HEK293 (cell line): ENCODE measurements around the gene RAB44.

Experiments
- CTCF ChIA-PET: fragments of 350-600 bp; formaldehyde crosslinking; extraction: SDS; loops from one replicate; lab custom pipeline; 2021; ENCODE audit warnings: antibody characterized with exemption; lab: Yijun Ruan, JAX
- POLR2A ChIA-PET: fragments of 300-600 bp; formaldehyde crosslinking; extraction: SDS; loops from one replicate; lab custom pipeline; 2020; ENCODE audit warnings: antibody characterized with exemption, inconsistent platforms; lab: Yijun Ruan, JAX
- H3K27ac ChIP-seq: fragments of 200-500 bp; sonication (Bioruptor generic); 2 replicates; pipeline ENCODE4 v1.5.1; 2014; ENCODE audit warnings: low read depth, low read length, control low read depth, inconsistent platforms; ENCODE audit errors: extremely low read depth
- H3K36me3 ChIP-seq, 2 experiments: fragments of 200-500 bp in 1 of 2; sonication (Bioruptor generic) in 1 of 2; 1 replicate in 1 of 2; 2 replicates in 1 of 2; pipeline ENCODE4 v1.5.1; 2014 to 2017; ENCODE audit warnings: inconsistent platforms in 2 of 2, low read length in 2 of 2; ENCODE audit not compliant: control insufficient read depth in 2 of 2, insufficient read depth in 1 of 2
- H3K4me1 ChIP-seq: fragments of 200-500 bp; sonication (Bioruptor generic); 2 replicates; pipeline ENCODE4 v1.5.1; 2014; ENCODE audit warnings: mild to moderate bottlenecking, low read length, inconsistent platforms; ENCODE audit not compliant: control insufficient read depth, insufficient read depth
- H3K4me3 ChIP-seq: 2 replicates; pipeline ENCODE4 v1.5.1; 2011; ENCODE audit warnings: low read depth, mild to moderate bottlenecking, control low read depth, low read length, moderate library complexity
- H3K9me3 ChIP-seq: fragments of 200-500 bp; sonication (Bioruptor generic); 2 replicates; pipeline ENCODE4 v1.5.1; 2014; ENCODE audit warnings: low read depth, low read length, inconsistent platforms; ENCODE audit not compliant: control insufficient read depth, insufficient read depth
- EGR2 ChIP-seq: fragments of 450-650 bp; formaldehyde crosslinking; IDR thresholded peaks from 2 replicates; pipeline ENCODE4 v1.5.1; 2016; ENCODE audit warnings: low read depth, missing biosample characterization, missing genetic modification characterization
- HOXA7 ChIP-seq: sonication (generic); formaldehyde crosslinking; IDR thresholded peaks from 2 replicates; pipeline ENCODE4 v1.8.1; 2022; ENCODE audit warnings: missing genetic modification reagents, borderline replicate concordance
- HOXC10 ChIP-seq: sonication (generic); formaldehyde crosslinking; IDR thresholded peaks from 2 replicates; pipeline ENCODE4 v1.8.1; 2023; ENCODE audit warnings: mild to moderate bottlenecking, missing genetic modification reagents
- SCRT2 ChIP-seq: fragments of 450-650 bp; formaldehyde crosslinking; IDR thresholded peaks from 2 replicates; pipeline ENCODE4 v1.5.1; 2016; ENCODE audit warnings: missing biosample characterization, missing genetic modification characterization
- SP7 ChIP-seq: fragments of 450-650 bp; formaldehyde crosslinking; IDR thresholded peaks from 2 replicates; pipeline ENCODE4 v1.5.1; 2016; ENCODE audit warnings: missing biosample characterization, missing genetic modification characterization
- ZBTB17 ChIP-seq: fragments of 450-650 bp; formaldehyde crosslinking; IDR thresholded peaks from 2 replicates; pipeline ENCODE4 v1.5.1; 2016; ENCODE audit warnings: missing biosample characterization, missing genetic modification characterization
- ZNF132 ChIP-seq: fragments of 450-650 bp; formaldehyde crosslinking; IDR thresholded peaks from 2 replicates; pipeline ENCODE4 v1.5.1; 2017; ENCODE audit warnings: missing biosample characterization, missing genetic modification characterization, borderline replicate concordance
- ZNF155 ChIP-seq: fragments of 450-650 bp; formaldehyde crosslinking; IDR thresholded peaks from 2 replicates; pipeline ENCODE4 v1.5.1; 2016; ENCODE audit warnings: missing biosample characterization, missing genetic modification characterization
- ZNF2 ChIP-seq: fragments of 450-650 bp; formaldehyde crosslinking; IDR thresholded peaks from 2 replicates; pipeline ENCODE4 v1.5.1; 2016; ENCODE audit warnings: missing biosample characterization, missing genetic modification characterization
- ZNF302 ChIP-seq: fragments of 450-650 bp; formaldehyde crosslinking; IDR thresholded peaks from 2 replicates; pipeline ENCODE4 v1.5.1; 2016; ENCODE audit warnings: missing biosample characterization, missing genetic modification characterization, low read depth
- ZNF426 ChIP-seq: fragments of 450-650 bp; formaldehyde crosslinking; IDR thresholded peaks from 2 replicates; pipeline ENCODE4 v1.5.1; 2017; ENCODE audit warnings: missing biosample characterization, missing genetic modification characterization, mild to moderate bottlenecking, inconsistent platforms, moderate library complexity
- ZNF561 ChIP-seq: fragments of 450-650 bp; IDR thresholded peaks from 2 replicates; pipeline ENCODE4 v1.5.1; 2018; ENCODE audit warnings: missing biosample characterization, missing genetic modification characterization, borderline replicate concordance
- ZNF629 ChIP-seq: fragments of 450-650 bp; formaldehyde crosslinking; IDR thresholded peaks from 2 replicates; pipeline ENCODE4 v1.5.1; 2017; ENCODE audit warnings: missing biosample characterization, missing genetic modification characterization
- ZNF654 ChIP-seq: fragments of 450-650 bp; formaldehyde crosslinking; IDR thresholded peaks from 2 replicates; pipeline ENCODE4 v1.5.1; 2016; ENCODE audit warnings: low read depth, missing biosample characterization, missing genetic modification characterization
- ZNF660 ChIP-seq: fragments of 450-650 bp; IDR thresholded peaks from 2 replicates; pipeline ENCODE4 v1.5.1; 2018; ENCODE audit warnings: missing biosample characterization, mild to moderate bottlenecking, missing genetic modification characterization
- ZNF777 ChIP-seq: fragments of 450-650 bp; formaldehyde crosslinking; IDR thresholded peaks from 2 replicates; pipeline ENCODE4 v1.5.1; 2017; ENCODE audit warnings: missing biosample characterization, missing genetic modification characterization, borderline replicate concordance
- ZNF791 ChIP-seq: fragments of 450-650 bp; formaldehyde crosslinking; IDR thresholded peaks from 2 replicates; pipeline ENCODE4 v1.5.1; 2016; ENCODE audit warnings: missing biosample characterization, missing genetic modification characterization
- ZSCAN30 ChIP-seq: fragments of 450-650 bp; IDR thresholded peaks from 2 replicates; pipeline ENCODE4 v1.5.1; 2018; ENCODE audit warnings: missing biosample characterization, mild to moderate bottlenecking, missing genetic modification characterization, moderate library complexity
- ZXDB ChIP-seq: fragments of 450-650 bp; formaldehyde crosslinking; IDR thresholded peaks from 2 replicates; pipeline ENCODE4 v1.5.1; 2016; ENCODE audit warnings: missing biosample characterization, missing genetic modification characterization
- TF ChIP-seq, protein P1 (sequence below): fragments of 450-650 bp; formaldehyde crosslinking; IDR thresholded peaks from 2 replicates; pipeline ENCODE4 v1.5.1; 2016; ENCODE audit warnings: missing biosample characterization, missing genetic modification characterization, low read depth
- TF ChIP-seq, protein P2 (sequence below): fragments of 450-650 bp; formaldehyde crosslinking; IDR thresholded peaks from 2 replicates; pipeline ENCODE4 v1.5.1; 2016; ENCODE audit warnings: missing biosample characterization, missing genetic modification characterization
- TF ChIP-seq, protein P3 (sequence below): fragments of 450-650 bp; formaldehyde crosslinking; IDR thresholded peaks from 2 replicates; pipeline ENCODE4 v1.5.1; 2016; ENCODE audit warnings: missing biosample characterization, missing genetic modification characterization
- TF ChIP-seq, protein P4 (sequence below): fragments of 450-650 bp; formaldehyde crosslinking; IDR thresholded peaks from 2 replicates; pipeline ENCODE4 v1.5.1; 2016; ENCODE audit warnings: missing biosample characterization, missing genetic modification characterization, borderline replicate concordance
- TF ChIP-seq, protein P5 (sequence below): fragments of 450-650 bp; formaldehyde crosslinking; IDR thresholded peaks from 2 replicates; pipeline ENCODE4 v1.5.1; 2016; ENCODE audit warnings: missing biosample characterization, missing genetic modification characterization
- TF ChIP-seq, protein P6 (sequence below): fragments of 450-650 bp; formaldehyde crosslinking; IDR thresholded peaks from 2 replicates; pipeline ENCODE4 v1.5.1; 2016; ENCODE audit warnings: missing biosample characterization, missing genetic modification characterization

RAB44 gene

DNA sequence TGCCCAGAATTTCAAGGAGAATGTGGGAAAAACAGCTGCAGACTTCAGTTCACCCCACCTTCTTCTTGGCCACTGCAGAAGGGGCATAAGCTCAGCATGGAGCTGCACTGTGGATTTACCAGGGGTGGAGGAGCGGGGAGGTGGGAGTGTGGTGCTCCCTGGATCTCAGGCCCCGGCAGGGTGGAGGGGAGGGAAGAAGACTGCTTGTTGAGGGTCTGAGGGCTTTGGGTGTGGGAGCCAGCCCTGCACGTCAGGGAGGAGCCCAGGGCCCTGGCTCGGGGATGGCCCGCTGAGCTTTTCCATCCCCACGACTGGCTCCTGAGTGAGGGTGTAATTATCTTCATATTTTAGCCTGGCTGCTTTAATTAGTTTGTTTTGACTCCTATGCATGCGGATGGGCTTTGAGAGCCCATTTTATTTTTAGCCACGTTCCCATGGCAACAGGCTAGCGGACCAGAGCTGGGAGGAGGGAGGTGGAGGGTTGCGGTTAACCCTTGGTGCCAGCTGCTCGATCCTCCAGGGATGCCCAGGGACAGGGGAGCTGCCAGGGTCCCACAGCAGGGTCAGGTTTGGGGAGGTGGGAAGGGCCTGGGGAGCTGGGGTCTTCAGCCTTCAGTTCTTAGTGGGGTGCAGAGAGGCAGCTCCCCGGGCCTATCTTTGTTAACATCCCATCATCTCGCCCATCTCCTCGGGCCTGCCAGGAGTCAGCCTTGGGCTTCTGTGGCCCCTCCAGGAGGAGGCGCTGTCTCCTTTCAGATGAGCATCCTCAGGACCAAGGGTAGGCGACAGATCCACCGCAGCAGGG lies 68.2 kb downstream of the RAB44 start:
- Histone ChIP-seq H3K27ac (no peak overlapping the region), H3K9me3 (no peaks in the 10 kb centered on the region), H3K36me3 (no peaks in the 10 kb centered on the region), H3K4me3 (no peak overlapping the region), H3K4me1 (no peaks in the 10 kb centered on the region)
- POLR2A ChIA-PET = interaction anchor here (1.0 to 2.0 kb wide), 3 partner anchors 84 to 252 kb away, joined by 3 to 14 read pairs (median 3); partner anchors contain the start of gene C6orf89
- CTCF ChIA-PET = interaction anchor here (0.5 to 13.1 kb wide), 69 partner anchors 10 to 769 kb away, joined by 3 to 298 read pairs (median 4); partner anchors contain the start of gene C6orf89
- TF ChIP-seq ZSCAN30 (tag by site-specific recombination) (peak; percentile 79), ZNF302 (no peak), EGR2 (tag by site-specific recombination) (no peak), ZNF791 (tag by site-specific recombination) (no peak), SP7 (tag by site-specific recombination) (peak; percentile 49; the same call in 1 of the 2 replicates), SCRT2 (tag by site-specific recombination) (0 out of 2 replicates have a peak, but pooled peaks have one; percentile 22), ZNF426 (tag by site-specific recombination) (no peak), ZNF2 (tag by site-specific recombination) (0 out of 2 replicates have a peak, but pooled peaks have one; percentile 60), ZNF629 (tag by site-specific recombination) (0 out of 2 replicates have a peak, but pooled peaks have one; percentile 22), ZNF561 (tag by site-specific recombination) (peak; percentile 48; the same call in 1 of the 2 replicates), ZNF777 (tag by site-specific recombination) (no peak), ZNF132 (no peak), ZBTB17 (tag by site-specific recombination) (peak; percentile 56; the same call in 1 of the 2 replicates), HOXA7 (no peak), ZNF654 (tag by site-specific recombination) (peak; percentile 99), HOXC10 (CRISPR knock-in tag) (peak; percentile 65; the same call in 1 of the 2 replicates), ZNF155 (tag by site-specific recombination) (no peak), ZXDB (tag by site-specific recombination) (peak; percentile 20; the same call in 1 of the 2 replicates), ZNF660 (tag by site-specific recombination) (peak; percentile 72; the same call in 1 of the 2 replicates)
- TF ChIP-seq, protein P1, sequence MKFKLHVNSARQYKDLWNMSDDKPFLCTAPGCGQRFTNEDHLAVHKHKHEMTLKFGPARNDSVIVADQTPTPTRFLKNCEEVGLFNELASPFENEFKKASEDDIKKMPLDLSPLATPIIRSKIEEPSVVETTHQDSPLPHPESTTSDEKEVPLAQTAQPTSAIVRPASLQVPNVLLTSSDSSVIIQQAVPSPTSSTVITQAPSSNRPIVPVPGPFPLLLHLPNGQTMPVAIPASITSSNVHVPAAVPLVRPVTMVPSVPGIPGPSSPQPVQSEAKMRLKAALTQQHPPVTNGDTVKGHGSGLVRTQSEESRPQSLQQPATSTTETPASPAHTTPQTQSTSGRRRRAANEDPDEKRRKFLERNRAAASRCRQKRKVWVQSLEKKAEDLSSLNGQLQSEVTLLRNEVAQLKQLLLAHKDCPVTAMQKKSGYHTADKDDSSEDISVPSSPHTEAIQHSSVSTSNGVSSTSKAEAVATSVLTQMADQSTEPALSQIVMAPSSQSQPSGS (tag by site-specific recombination) = no peak
- TF ChIP-seq, protein P2, sequence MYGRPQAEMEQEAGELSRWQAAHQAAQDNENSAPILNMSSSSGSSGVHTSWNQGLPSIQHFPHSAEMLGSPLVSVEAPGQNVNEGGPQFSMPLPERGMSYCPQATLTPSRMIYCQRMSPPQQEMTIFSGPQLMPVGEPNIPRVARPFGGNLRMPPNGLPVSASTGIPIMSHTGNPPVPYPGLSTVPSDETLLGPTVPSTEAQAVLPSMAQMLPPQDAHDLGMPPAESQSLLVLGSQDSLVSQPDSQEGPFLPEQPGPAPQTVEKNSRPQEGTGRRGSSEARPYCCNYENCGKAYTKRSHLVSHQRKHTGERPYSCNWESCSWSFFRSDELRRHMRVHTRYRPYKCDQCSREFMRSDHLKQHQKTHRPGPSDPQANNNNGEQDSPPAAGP (tag by site-specific recombination) = no peak
- TF ChIP-seq, protein P3, sequence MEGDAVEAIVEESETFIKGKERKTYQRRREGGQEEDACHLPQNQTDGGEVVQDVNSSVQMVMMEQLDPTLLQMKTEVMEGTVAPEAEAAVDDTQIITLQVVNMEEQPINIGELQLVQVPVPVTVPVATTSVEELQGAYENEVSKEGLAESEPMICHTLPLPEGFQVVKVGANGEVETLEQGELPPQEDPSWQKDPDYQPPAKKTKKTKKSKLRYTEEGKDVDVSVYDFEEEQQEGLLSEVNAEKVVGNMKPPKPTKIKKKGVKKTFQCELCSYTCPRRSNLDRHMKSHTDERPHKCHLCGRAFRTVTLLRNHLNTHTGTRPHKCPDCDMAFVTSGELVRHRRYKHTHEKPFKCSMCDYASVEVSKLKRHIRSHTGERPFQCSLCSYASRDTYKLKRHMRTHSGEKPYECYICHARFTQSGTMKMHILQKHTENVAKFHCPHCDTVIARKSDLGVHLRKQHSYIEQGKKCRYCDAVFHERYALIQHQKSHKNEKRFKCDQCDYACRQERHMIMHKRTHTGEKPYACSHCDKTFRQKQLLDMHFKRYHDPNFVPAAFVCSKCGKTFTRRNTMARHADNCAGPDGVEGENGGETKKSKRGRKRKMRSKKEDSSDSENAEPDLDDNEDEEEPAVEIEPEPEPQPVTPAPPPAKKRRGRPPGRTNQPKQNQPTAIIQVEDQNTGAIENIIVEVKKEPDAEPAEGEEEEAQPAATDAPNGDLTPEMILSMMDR (tag by site-specific recombination) = peak; percentile 85
- TF ChIP-seq, protein P4, sequence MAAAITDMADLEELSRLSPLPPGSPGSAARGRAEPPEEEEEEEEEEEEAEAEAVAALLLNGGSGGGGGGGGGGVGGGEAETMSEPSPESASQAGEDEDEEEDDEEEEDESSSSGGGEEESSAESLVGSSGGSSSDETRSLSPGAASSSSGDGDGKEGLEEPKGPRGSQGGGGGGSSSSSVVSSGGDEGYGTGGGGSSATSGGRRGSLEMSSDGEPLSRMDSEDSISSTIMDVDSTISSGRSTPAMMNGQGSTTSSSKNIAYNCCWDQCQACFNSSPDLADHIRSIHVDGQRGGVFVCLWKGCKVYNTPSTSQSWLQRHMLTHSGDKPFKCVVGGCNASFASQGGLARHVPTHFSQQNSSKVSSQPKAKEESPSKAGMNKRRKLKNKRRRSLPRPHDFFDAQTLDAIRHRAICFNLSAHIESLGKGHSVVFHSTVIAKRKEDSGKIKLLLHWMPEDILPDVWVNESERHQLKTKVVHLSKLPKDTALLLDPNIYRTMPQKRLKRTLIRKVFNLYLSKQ (tag by site-specific recombination) = no peak
- TF ChIP-seq, protein P5, sequence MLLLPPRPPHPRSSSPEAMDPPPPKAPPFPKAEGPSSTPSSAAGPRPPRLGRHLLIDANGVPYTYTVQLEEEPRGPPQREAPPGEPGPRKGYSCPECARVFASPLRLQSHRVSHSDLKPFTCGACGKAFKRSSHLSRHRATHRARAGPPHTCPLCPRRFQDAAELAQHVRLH (tag by site-specific recombination) = 0 out of 2 replicates have a peak, but pooled peaks have one; percentile 42
- TF ChIP-seq, protein P6, sequence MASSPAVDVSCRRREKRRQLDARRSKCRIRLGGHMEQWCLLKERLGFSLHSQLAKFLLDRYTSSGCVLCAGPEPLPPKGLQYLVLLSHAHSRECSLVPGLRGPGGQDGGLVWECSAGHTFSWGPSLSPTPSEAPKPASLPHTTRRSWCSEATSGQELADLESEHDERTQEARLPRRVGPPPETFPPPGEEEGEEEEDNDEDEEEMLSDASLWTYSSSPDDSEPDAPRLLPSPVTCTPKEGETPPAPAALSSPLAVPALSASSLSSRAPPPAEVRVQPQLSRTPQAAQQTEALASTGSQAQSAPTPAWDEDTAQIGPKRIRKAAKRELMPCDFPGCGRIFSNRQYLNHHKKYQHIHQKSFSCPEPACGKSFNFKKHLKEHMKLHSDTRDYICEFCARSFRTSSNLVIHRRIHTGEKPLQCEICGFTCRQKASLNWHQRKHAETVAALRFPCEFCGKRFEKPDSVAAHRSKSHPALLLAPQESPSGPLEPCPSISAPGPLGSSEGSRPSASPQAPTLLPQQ (tag by site-specific recombination) = 0 out of 2 replicates have a peak, but pooled peaks have one; percentile 30
